Gastrocnemius medialis (tissue), 4 donors: ENCODE data around the gene PRIMA1.

Source experiments
- POLR2A ChIP-seq, 2 donors: fragments of 450-650 bp; IDR thresholded peaks; one replicate each; pipeline ENCODE4 v1.6.1; 2017; ENCODE audit warnings: antibody characterized with exemption in 2 of 2, mild to moderate bottlenecking in 2 of 2, moderate library complexity in 2 of 2
- TF ChIP-seq, protein P1 (sequence below), 5 experiments: fragments of 450-650 bp in 3 of 5; fragments of 200-600 bp in 2 of 5; sonication (generic) in 2 of 5; IDR thresholded peaks in 4 of 5; conservative IDR thresholded peaks in 1 of 5; 1 replicate in 4 of 5; 2 replicates in 1 of 5; pipeline ENCODE4 v1.5.1; 2016 to 2019; ENCODE audit warnings: antibody characterized with exemption in 5 of 5, mild to moderate bottlenecking in 3 of 5, moderate library complexity in 3 of 5

DNA sequence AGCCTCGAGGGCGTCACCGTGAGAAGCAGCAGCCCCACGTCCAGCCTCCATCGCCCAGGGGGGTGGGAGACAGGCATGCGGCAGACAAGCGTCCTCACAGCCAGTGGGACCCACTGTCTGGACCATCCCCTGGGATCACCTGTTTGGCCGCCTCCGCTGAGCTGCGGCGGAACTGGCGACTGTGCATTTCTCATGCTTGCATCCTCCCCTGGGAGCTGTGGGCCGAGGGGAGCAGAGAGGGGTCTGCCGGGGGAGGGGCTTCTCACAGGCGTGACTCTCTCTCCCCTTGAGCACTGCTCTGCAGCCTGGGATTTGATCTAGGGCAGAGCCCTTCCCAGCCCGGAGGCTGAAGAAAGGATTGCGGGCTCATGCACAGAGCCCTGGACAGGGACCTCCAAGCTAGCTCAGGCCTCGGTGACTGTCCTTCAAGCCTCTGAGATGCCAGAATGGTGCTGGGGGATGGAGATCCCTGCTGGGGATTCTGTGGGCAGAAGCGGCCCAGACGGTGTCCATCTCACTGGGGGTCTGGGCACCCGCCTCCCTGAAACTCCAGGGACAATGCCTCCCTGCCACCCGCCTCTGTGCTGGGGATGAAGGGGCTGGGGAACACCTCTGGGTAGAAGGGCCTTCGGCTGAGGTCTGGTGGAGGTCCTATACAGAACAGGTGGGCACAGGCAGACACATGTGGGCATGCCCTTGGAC is 61.1 kb downstream of the PRIMA1 start:
- TF ChIP-seq, protein P1, sequence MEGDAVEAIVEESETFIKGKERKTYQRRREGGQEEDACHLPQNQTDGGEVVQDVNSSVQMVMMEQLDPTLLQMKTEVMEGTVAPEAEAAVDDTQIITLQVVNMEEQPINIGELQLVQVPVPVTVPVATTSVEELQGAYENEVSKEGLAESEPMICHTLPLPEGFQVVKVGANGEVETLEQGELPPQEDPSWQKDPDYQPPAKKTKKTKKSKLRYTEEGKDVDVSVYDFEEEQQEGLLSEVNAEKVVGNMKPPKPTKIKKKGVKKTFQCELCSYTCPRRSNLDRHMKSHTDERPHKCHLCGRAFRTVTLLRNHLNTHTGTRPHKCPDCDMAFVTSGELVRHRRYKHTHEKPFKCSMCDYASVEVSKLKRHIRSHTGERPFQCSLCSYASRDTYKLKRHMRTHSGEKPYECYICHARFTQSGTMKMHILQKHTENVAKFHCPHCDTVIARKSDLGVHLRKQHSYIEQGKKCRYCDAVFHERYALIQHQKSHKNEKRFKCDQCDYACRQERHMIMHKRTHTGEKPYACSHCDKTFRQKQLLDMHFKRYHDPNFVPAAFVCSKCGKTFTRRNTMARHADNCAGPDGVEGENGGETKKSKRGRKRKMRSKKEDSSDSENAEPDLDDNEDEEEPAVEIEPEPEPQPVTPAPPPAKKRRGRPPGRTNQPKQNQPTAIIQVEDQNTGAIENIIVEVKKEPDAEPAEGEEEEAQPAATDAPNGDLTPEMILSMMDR (IDR thresholded peaks at IDR 0.05 in 4 of 5, conservative IDR thresholded peaks at IDR 0.05 in 1 of 5) = no peak
- TF ChIP-seq POLR2A (IDR thresholded peaks at IDR 0.05) = no peak
